Neural cell (in vitro differentiated cells): ENCODE measurements around the gene BAX. TPM values are rescaled to one million over a fixed set of nuclear protein-coding genes. Genes with fewer than 3 reads are reported as not detected.

ENCODE experiments used
- H2AFZ ChIP-seq: fragments of 200-600, 300-800 bp; sonication (generic), shearing (Covaris generic); 2 replicates; pipeline ENCODE4 v1.6.0; 2014; ENCODE audit warnings: low read depth, mild to moderate bottlenecking, antibody characterized with exemption, low read length, moderate library complexity
- H3F3A ChIP-seq: fragments of 200-600 bp; shearing (Covaris generic); 2 replicates; pipeline ENCODE4 v1.6.1; 2016; ENCODE audit warnings: mild to moderate bottlenecking, moderate library complexity, mixed read lengths, antibody characterized with exemption, low read length; ENCODE audit not compliant: insufficient read depth, poor library complexity, severe bottlenecking
- H3K27ac ChIP-seq: fragments of 200-600, 300-800 bp; sonication (generic), shearing (Covaris generic); 2 replicates; pipeline ENCODE4 v1.5.1; 2014; ENCODE audit warnings: mild to moderate bottlenecking, low read length, moderate library complexity
- H3K27me3 ChIP-seq: fragments of 300-800, 200-600 bp; sonication (generic), shearing (Covaris generic); 2 replicates; pipeline ENCODE4 v1.6.0; 2014; ENCODE audit warnings: mild to moderate bottlenecking, low read depth, low read length, moderate library complexity; ENCODE audit not compliant: insufficient read depth
- H3K36me3 ChIP-seq: fragments of 300-800, 200-600 bp; sonication (generic), shearing (Covaris generic); 2 replicates; pipeline ENCODE4 v1.5.1; 2014; ENCODE audit warnings: mild to moderate bottlenecking, antibody characterized with exemption, low read length, moderate library complexity; ENCODE audit not compliant: insufficient read depth
- H3K4me2 ChIP-seq: fragments of 300-800, 200-600 bp; sonication (generic), shearing (Covaris generic); 2 replicates; pipeline ENCODE4 v1.6.0; 2014; ENCODE audit warnings: mild to moderate bottlenecking, low read length
- H3K4me3 ChIP-seq: fragments of 300-800, 200-600 bp; sonication (generic), shearing (Covaris generic); 2 replicates; pipeline ENCODE4 v1.5.1; 2014; ENCODE audit warnings: mild to moderate bottlenecking, low read length, moderate library complexity
- H3K79me2 ChIP-seq: fragments of 200-600 bp; shearing (Covaris generic); replicated peaks from 2 replicates; pipeline ENCODE4 v1.6.0; 2014; ENCODE audit warnings: mild to moderate bottlenecking, low read length, moderate library complexity; ENCODE audit not compliant: insufficient read depth
- H3K9ac ChIP-seq: fragments of 300-800, 200-600 bp; sonication (generic), shearing (Covaris generic); 2 replicates; pipeline ENCODE4 v1.6.1; 2016; ENCODE audit warnings: mild to moderate bottlenecking, low read length, mixed read lengths
- H3K9me2 ChIP-seq: fragments of 200-600 bp; shearing (Covaris generic); 2 replicates; pipeline ENCODE4 v1.6.1; 2016; ENCODE audit warnings: mild to moderate bottlenecking, low read length, mixed read lengths; ENCODE audit not compliant: insufficient read depth
- H3K9me3 ChIP-seq: fragments of 200-600, 300-800 bp; sonication (generic), shearing (Covaris generic); 2 replicates; pipeline ENCODE4 v1.6.1; 2016; ENCODE audit warnings: mild to moderate bottlenecking, mixed run types, low read length, moderate library complexity, mixed read lengths
- H4K20me1 ChIP-seq: fragments of 200-600 bp; shearing (Covaris generic); 2 replicates; pipeline ENCODE4 v1.6.1; 2016; ENCODE audit warnings: mild to moderate bottlenecking, mixed run types; ENCODE audit not compliant: insufficient read depth
- CTCF ChIP-seq: fragments of 450-650 bp; IDR thresholded peaks from 2 replicates; pipeline ENCODE4 v1.5.1; 2014; ENCODE audit warnings: antibody characterized with exemption, mild to moderate bottlenecking, moderate library complexity; ENCODE audit not compliant: poor library complexity, severe bottlenecking
- EP300 ChIP-seq: fragments of 450-650 bp; conservative IDR thresholded peaks from 2 replicates; pipeline ENCODE4 v1.6.1; 2014; ENCODE audit warnings: antibody characterized with exemption, mild to moderate bottlenecking, moderate library complexity; ENCODE audit not compliant: poor library complexity, severe bottlenecking
- EZH2 ChIP-seq: fragments of 200-600, 300-800 bp; shearing (Covaris generic), sonication (generic); IDR thresholded peaks from 2 replicates; pipeline ENCODE4 v1.6.1; 2014; ENCODE audit warnings: antibody characterized with exemption, low read length, borderline replicate concordance, mild to moderate bottlenecking; ENCODE audit not compliant: insufficient read depth, poor library complexity, severe bottlenecking
- POLR2AphosphoS5 ChIP-seq: IDR thresholded peaks from 2 replicates; pipeline ENCODE4 v1.6.1; 2012
- RAD21 ChIP-seq: fragments of 450-650 bp; conservative IDR thresholded peaks from 2 replicates; pipeline ENCODE4 v1.6.1; 2014; ENCODE audit warnings: antibody characterized with exemption, mild to moderate bottlenecking, moderate library complexity
- SMC3 ChIP-seq: fragments of 450-650 bp; conservative IDR thresholded peaks from 2 replicates; pipeline ENCODE4 v1.6.1; 2014; ENCODE audit warnings: antibody characterized with exemption, mild to moderate bottlenecking, moderate library complexity; ENCODE audit not compliant: poor library complexity
- TAF1 ChIP-seq: IDR thresholded peaks from 2 replicates; pipeline ENCODE4 v1.6.1; 2012; ENCODE audit warnings: low read depth
- polyA plus RNA-seq: library from polyadenylated mRNA; depleted of rRNA; stranded (reverse); fragments of >200 nt; gene quantifications from 2 replicates; pipeline ENCODE4 v1.2.3, GENCODE V29; 2014
- TF ChIP-seq, protein P1 (sequence below): IDR thresholded peaks from 2 replicates; pipeline ENCODE4 v1.6.1; 2012; ENCODE audit warnings: borderline replicate concordance

The BAX gene
- polyA plus RNA-seq, 1 donor from 2014 or later: 71.9 TPM

- H3K36me3 ChIP-seq: no peaks in the 10 kb centered on the region
- no peaks in the 10 kb centered on the region for H3K9me3 ChIP-seq
- H3K4me2 ChIP-seq: no peak overlapping the region
- no peak overlapping the region for H2AFZ ChIP-seq
- no peaks in the 10 kb centered on the region for H4K20me1 ChIP-seq
- peaks cover 17% of the 10 kb centered on the region for H3K79me2 ChIP-seq
- H3K4me3 ChIP-seq: no peak overlapping the region
- no peak for TF ChIP-seq SMC3
- TF ChIP-seq, protein P1, sequence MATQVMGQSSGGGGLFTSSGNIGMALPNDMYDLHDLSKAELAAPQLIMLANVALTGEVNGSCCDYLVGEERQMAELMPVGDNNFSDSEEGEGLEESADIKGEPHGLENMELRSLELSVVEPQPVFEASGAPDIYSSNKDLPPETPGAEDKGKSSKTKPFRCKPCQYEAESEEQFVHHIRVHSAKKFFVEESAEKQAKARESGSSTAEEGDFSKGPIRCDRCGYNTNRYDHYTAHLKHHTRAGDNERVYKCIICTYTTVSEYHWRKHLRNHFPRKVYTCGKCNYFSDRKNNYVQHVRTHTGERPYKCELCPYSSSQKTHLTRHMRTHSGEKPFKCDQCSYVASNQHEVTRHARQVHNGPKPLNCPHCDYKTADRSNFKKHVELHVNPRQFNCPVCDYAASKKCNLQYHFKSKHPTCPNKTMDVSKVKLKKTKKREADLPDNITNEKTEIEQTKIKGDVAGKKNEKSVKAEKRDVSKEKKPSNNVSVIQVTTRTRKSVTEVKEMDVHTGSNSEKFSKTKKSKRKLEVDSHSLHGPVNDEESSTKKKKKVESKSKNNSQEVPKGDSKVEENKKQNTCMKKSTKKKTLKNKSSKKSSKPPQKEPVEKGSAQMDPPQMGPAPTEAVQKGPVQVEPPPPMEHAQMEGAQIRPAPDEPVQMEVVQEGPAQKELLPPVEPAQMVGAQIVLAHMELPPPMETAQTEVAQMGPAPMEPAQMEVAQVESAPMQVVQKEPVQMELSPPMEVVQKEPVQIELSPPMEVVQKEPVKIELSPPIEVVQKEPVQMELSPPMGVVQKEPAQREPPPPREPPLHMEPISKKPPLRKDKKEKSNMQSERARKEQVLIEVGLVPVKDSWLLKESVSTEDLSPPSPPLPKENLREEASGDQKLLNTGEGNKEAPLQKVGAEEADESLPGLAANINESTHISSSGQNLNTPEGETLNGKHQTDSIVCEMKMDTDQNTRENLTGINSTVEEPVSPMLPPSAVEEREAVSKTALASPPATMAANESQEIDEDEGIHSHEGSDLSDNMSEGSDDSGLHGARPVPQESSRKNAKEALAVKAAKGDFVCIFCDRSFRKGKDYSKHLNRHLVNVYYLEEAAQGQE: no peak
- TF ChIP-seq EZH2: no peak
- TF ChIP-seq EP300: no peak
- no peak for TF ChIP-seq RAD21
- no peak for TF ChIP-seq POLR2AphosphoS5
- no peak for TF ChIP-seq TAF1
- no peak overlapping the region for H3K9ac ChIP-seq
- H3K27ac ChIP-seq: no peak overlapping the region
- H3K9me2 ChIP-seq: no peaks in the 10 kb centered on the region
- H3F3A ChIP-seq: peaks cover 4% of the 10 kb centered on the region
- no peaks in the 10 kb centered on the region for H3K27me3 ChIP-seq
Measured at GRCh38 chr19:48990400-48990799, 35.7 kb downstream of the BAX start.

GRCh38 chr19:48991011-48991609, 36.4 kb downstream of the BAX start:
- TF ChIP-seq TAF1 (no peak), SMC3 (no peak), EZH2 (no peak), EP300 (no peak), CTCF (no peak)
- no peak overlapping the region for H3K27ac ChIP-seq
- no peak overlapping the region for H2AFZ ChIP-seq
- H3K9me2 ChIP-seq: no peaks in the 10 kb centered on the region
- peaks cover 4% of the 10 kb centered on the region for H3F3A ChIP-seq
- H3K79me2 ChIP-seq: peaks cover 20% of the 10 kb centered on the region
- no peaks in the 10 kb centered on the region for H3K27me3 ChIP-seq
- no peaks in the 10 kb centered on the region for H4K20me1 ChIP-seq
- H3K36me3 ChIP-seq: no peaks in the 10 kb centered on the region
- H3K4me3 ChIP-seq: peak overlapping the region; percentile 78
- no peaks in the 10 kb centered on the region for H3K9me3 ChIP-seq
- H3K9ac ChIP-seq: no peak overlapping the region
- H3K4me2 ChIP-seq: no peak overlapping the region
